Nephron (organoid): ENCODE results near the gene LAD1.
A peak's percentile ranks its signal among the peaks of the same experiment; 100 is the strongest.

ENCODE experiments used
- H3K27ac Mint-ChIP-seq, 3 experiments: 2 replicates each; pipeline ENCODE4 v1.8.0; 2020; ENCODE audit warnings: mixed read lengths in 3 of 3, mild to moderate bottlenecking in 2 of 3, moderate library complexity in 1 of 3
- H3K27me3 Mint-ChIP-seq: 2 replicates; pipeline ENCODE4 v1.8.0; 2021; ENCODE audit warnings: low read depth, mild to moderate bottlenecking, moderate library complexity, mixed read lengths
- H3K36me3 Mint-ChIP-seq: 2 replicates; pipeline ENCODE4 v1.8.0; 2020; ENCODE audit warnings: low read depth, mixed read lengths
- H3K4me1 Mint-ChIP-seq: 2 replicates; pipeline ENCODE4 v1.8.0; 2020; ENCODE audit warnings: mixed read lengths
- H3K4me3 Mint-ChIP-seq, 3 experiments: 2 replicates each; pipeline ENCODE4 v1.8.0; 2020; ENCODE audit warnings: mild to moderate bottlenecking in 3 of 3, mixed read lengths in 3 of 3, moderate library complexity in 2 of 3
- H3K9me3 Mint-ChIP-seq: 2 replicates; pipeline ENCODE4 v1.8.0; 2020; ENCODE audit warnings: mixed read lengths
- CTCF ChIP-seq, 3 experiments: fragments of 200-600 bp; sonication (generic); IDR thresholded peaks; one replicate each; pipeline ENCODE4 v1.5.0; 2021; ENCODE audit warnings: antibody characterized with exemption in 3 of 3; ENCODE audit not compliant: unreplicated experiment in 3 of 3

LAD1 gene

GRCh38 chr1:201427963-201428362, 28.8 kb upstream of the LAD1 start:
- H3K27me3 Mint-ChIP-seq = peaks cover 16% of the 10 kb centered on the region
- peak overlapping the region in 1 of 3 experiments; percentile 47 for H3K27ac Mint-ChIP-seq
- TF ChIP-seq CTCF (IDR thresholded peaks at IDR 0.05; ENCODE audit: unreplicated experiment in 3 of 3) = no peak
- H3K9me3 Mint-ChIP-seq = no peaks in the 10 kb centered on the region
- H3K4me1 Mint-ChIP-seq = peaks cover 40% of the 10 kb centered on the region
- no peak overlapping the region for H3K4me3 Mint-ChIP-seq
- peaks cover 4% of the 10 kb centered on the region for H3K36me3 Mint-ChIP-seq

- Mint-ChIP-seq H3K36me3 (peaks cover 4% of the 10 kb centered on the region), H3K27me3 (peaks cover 16% of the 10 kb centered on the region), H3K9me3 (no peaks in the 10 kb centered on the region), H3K27ac (peak overlapping the region in 1 of 3 experiments; percentile 0), H3K4me3 (no peak overlapping the region), H3K4me1 (peaks cover 52% of the 10 kb centered on the region)
- TF ChIP-seq CTCF (IDR thresholded peaks at IDR 0.05; ENCODE audit: unreplicated experiment in 3 of 3) = no peak
Observed at GRCh38 chr1:201426479-201427310, 27.6 kb upstream of the LAD1 start.

GRCh38 chr1:201424146-201424545, 25.0 kb upstream of the LAD1 start:
- no peak for TF ChIP-seq CTCF (IDR thresholded peaks at IDR 0.05; ENCODE audit: unreplicated experiment in 3 of 3)
- Mint-ChIP-seq H3K36me3 (peaks cover 4% of the 10 kb centered on the region), H3K9me3 (no peaks in the 10 kb centered on the region), H3K4me3 (no peak overlapping the region), H3K27me3 (peaks cover 15% of the 10 kb centered on the region), H3K27ac (no peak overlapping the region), H3K4me1 (peaks cover 49% of the 10 kb centered on the region)

GRCh38 chr1:201423655-201424054, 24.5 kb upstream of the LAD1 start:
- H3K36me3 Mint-ChIP-seq = peaks cover 4% of the 10 kb centered on the region
- peak overlapping the region in 1 of 3 experiments; percentile 43 for H3K27ac Mint-ChIP-seq
- H3K9me3 Mint-ChIP-seq = no peaks in the 10 kb centered on the region
- H3K4me3 Mint-ChIP-seq = peak overlapping the region in 1 of 3 experiments; percentile 15
- no peak for TF ChIP-seq CTCF (IDR thresholded peaks at IDR 0.05; ENCODE audit: unreplicated experiment in 3 of 3)
- H3K27me3 Mint-ChIP-seq = peaks cover 15% of the 10 kb centered on the region
- H3K4me1 Mint-ChIP-seq = peaks cover 44% of the 10 kb centered on the region

GRCh38 chr1:201422436-201423030, 23.4 kb upstream of the LAD1 start:
- Mint-ChIP-seq H3K27ac (peak overlapping the region in 2 of 3 experiments; percentile 10 to 29), H3K27me3 (peaks cover 9% of the 10 kb centered on the region), H3K9me3 (no peaks in the 10 kb centered on the region), H3K4me3 (peak overlapping the region in 2 of 3 experiments; percentile 84 to 87), H3K36me3 (peaks cover 4% of the 10 kb centered on the region), H3K4me1 (peaks cover 44% of the 10 kb centered on the region)
- TF ChIP-seq CTCF (IDR thresholded peaks at IDR 0.05; ENCODE audit: unreplicated experiment in 3 of 3) = no peak
